Right lung (tissue), 5 donors: ENCODE results near the gene CTNNB1. TPM values are rescaled to one million over a fixed set of nuclear protein-coding genes. Genes with fewer than 3 reads are reported as not detected.

Experiments used
- DNase-seq, 2 donors: peaks; one replicate each; pipeline ENCODE4 v3.0.0-alpha.2; 2013
- polyA plus RNA-seq, 5 donors: library from polyadenylated mRNA; unstranded; fragments of 120-200 nt; gene quantifications; one replicate each; pipeline versions ENCODE4 v1.2.1 to v1.2.3, GENCODE V29; 2013; ENCODE audit warnings: inconsistent platforms in 1 of 5, low replicate concordance in 1 of 5; ENCODE audit not compliant: insufficient read length in 5 of 5, insufficient read depth in 1 of 5

CTNNB1 gene
- polyA plus RNA-seq, 5 donors, result 370 to 453 (median 424) TPM

GRCh38 chr3:41216422-41216821, 17.1 kb downstream of the CTNNB1 start:
- DNase-seq, result no peak

DNA sequence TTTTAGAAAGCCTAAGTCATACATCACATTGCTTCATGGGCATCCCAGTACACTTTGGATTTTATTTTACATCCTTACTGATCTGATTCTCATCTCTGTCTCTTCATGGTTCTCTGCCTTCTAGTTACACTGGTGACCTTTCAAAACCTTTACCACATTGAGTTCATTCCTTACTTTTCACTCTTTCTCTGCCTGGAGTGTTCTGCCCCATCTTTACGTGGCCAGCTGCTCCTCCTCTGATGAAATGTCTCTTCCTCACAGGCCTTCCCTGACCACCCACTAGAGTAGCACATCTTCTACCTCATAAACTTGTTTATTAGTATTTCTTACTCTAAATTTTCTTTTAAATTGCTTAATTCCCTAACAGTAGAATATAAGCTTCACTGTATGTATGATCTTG, 17.7 kb downstream of the CTNNB1 start:
- DNase-seq, result no peak

GRCh38 chr3:41219424-41219823, 20.1 kb downstream of the CTNNB1 start:
- DNase-seq, result no peak

DNA sequence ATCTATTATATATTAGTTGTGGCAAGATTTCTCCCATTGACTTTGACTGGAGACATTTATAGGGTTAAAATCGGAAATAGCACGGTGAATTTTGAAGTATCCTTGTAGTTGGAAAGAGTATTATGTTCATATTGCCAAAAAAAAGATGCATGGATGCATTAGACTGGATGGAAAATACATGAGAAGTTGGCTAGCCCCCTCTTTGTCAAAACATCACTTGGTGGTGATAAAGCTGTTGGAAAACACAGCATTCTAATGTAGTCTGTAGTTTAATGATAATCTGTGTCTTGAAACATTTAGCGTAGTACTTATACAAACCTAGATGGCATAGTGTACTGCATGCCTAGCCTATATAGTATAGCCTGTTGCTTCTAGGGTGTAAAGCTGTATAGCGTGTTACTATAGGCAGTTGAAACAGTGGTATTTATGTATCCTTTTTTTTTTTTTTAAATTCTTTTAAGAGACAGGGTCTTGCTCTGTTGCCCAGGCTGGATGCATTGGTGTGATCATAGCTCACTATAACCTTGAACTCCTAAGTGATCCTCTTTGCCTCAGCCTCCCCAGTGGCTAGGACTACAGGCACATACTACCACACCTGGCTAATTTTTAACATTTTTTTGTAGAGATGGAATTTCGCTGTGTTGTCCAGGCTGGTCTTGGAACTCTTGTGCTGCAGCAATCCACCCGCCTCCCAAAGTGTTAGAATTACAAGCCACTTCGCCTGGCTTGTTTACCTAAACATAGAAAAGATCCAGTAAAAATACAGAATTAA, 21.8 kb downstream of the CTNNB1 start:
- DNase-seq, result no peak

DNA sequence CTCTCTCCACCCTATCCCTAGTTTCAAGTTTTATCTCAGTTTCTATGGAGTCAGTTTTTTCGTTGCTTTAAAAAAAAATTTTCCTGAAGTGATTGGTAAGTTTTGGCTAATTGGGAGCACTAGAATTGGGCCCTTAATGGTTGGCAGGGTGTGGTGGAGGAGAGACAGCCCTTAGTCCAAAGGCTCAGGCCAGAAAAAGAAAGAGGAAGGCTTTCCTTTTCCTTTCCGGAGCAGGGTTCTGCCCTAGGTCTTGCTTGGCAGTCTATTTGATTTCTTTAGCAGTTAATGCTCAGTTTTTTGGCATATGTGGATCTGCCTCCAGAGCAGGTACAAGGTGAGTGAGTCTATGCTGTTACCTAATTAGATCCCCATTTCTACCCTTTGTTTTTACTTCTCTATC, 22.7 kb downstream of the CTNNB1 start:
- no peak for DNase-seq

DNA sequence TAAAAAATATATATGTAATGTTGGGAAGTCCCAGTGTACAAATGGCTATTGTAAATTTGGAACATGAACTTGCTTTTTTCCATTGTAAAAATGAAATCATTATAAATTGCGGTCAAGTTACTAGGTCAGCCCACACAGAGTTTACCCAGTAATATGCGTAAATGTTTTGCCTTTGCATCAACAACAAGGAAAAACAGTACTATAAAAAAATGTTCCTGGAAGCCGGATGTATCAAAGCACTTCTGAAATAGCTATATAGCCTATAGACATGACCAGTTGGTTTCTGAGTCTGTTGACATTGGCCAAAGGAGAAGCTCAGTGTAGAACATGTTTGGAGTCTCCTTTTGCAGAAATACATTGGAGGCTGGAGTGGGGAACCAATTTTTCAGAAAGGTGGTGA, 23.2 kb downstream of the CTNNB1 start:
- no peak for DNase-seq

DNA sequence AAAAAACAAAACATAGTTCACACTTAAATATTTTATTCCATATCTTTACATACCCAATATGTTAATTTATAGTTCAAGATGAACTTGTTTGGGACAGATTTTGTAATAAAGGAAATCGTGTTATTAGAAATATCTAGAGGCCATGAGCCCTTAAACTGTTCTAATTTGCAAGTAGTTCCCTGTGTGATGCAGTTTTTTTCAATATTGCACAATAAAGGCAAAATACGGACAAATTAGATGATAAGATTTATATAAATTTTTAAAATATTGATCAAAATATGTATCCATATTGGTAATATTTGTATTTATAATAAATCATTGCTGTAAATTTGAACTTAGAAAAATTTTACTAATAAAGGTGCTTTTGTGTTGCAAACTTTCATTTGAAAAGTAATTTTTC, 23.8 kb downstream of the CTNNB1 start:
- DNase-seq, result no peak

DNA sequence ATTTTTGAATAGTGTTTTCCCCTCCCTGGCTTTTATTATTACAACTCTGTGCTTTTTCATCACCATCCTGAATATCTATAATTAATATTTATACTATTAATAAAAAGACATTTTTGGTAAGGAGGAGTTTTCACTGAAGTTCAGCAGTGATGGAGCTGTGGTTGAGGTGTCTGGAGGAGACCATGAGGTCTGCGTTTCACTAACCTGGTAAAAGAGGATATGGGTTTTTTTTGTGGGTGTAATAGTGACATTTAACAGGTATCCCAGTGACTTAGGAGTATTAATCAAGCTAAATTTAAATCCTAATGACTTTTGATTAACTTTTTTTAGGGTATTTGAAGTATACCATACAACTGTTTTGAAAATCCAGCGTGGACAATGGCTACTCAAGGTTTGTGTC, 24.4 kb downstream of the CTNNB1 start:
- no peak for DNase-seq

DNA sequence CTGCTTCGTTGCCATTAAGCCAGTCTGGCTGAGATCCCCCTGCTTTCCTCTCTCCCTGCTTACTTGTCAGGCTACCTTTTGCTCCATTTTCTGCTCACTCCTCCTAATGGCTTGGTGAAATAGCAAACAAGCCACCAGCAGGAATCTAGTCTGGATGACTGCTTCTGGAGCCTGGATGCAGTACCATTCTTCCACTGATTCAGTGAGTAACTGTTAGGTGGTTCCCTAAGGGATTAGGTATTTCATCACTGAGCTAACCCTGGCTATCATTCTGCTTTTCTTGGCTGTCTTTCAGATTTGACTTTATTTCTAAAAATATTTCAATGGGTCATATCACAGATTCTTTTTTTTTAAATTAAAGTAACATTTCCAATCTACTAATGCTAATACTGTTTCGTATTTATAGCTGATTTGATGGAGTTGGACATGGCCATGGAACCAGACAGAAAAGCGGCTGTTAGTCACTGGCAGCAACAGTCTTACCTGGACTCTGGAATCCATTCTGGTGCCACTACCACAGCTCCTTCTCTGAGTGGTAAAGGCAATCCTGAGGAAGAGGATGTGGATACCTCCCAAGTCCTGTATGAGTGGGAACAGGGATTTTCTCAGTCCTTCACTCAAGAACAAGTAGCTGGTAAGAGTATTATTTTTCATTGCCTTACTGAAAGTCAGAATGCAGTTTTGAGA, 25.0 kb downstream of the CTNNB1 start:
- no peak for DNase-seq

GRCh38 chr3:41234823-41235721, 35.8 kb downstream of the CTNNB1 start:
- no peak for DNase-seq

- DNase-seq, result no peak
Measured at GRCh38 chr3:41236228-41236627, 36.9 kb downstream of the CTNNB1 start.

DNA sequence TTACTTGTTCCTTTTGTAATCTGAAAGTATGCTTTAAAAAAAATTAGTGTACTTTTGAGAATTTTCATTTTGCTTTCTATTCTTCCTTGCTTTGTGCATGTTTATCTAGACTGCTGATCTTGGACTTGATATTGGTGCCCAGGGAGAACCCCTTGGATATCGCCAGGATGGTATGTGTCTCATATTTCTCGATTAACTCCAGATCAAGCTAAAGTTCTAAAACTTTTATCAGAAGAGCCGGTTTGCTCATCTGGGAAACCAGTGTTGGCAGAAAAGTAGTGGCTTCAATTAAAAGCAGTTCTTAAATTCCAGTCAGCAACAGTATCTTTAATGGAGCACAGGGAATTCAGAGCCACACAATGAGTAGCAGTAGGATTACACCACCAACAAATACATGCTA, 38.6 kb downstream of the CTNNB1 start:
- DNase-seq, result no peak

GRCh38 chr3:41239587-41239986, 40.3 kb downstream of the CTNNB1 start:
- DNase-seq, result no peak

DNA sequence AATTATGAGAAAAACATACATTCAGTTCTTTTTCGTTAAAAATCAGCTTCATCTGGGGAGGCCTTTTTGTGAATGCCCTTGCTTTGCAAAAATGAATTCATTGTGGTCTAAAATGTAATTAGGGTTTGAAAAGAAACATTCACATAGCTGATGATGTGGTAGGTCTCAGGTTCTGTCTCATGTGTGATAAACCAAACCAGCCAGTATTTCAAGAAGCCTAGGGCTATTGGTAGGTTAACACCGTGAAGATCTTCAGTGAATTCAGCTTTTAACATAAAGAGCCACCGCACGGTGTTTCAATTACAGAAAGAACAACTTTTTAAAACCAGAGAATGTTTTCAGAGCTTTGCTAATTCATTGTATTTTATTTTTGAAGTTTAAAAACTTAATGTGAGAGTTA, 41.9 kb downstream of the CTNNB1 start:
- DNase-seq, result no peak

DNA sequence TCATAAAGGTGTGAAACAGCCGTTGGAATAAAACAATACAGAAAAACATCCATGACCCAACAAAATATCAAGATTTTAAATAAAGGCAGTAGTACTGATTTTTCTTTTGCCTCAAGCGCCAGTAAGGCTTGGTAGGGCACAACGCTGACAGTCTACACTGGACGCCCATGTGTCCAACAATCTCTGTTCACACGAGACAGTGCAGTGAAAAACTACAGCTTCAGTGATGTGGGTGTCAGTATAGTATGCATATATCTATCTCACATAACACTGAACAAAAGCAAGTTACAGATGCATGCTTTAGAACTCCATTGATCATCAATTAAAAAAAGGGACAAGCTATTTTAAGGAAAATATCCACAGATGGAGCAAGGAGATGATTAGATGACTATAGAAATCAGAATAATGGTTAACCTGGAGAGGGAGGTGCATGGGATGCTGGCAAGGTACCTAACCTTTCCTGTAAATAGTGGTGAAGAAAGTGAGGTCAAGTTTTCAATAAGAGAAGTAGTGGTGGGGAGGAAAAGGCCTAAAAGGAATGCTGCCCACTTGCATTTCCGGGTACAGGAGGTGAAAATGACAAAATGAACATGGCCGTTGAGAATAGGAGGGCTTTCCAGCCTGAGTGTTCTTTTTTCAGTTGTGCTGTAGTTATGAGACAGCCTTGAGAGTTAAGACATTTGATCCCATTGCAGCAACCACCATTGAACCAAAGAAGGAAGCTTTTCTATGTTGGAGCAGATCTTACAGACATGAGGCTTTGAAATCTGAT, 42.7 kb downstream of the CTNNB1 start:
- no peak for DNase-seq

- DNase-seq, result no peak
Measured at GRCh38 chr3:41243183-41243582, 43.9 kb downstream of the CTNNB1 start.

GRCh38 chr3:41244620-41245336, 45.5 kb downstream of the CTNNB1 start:
- DNase-seq, result no peak

- no peak for DNase-seq
Measured at GRCh38 chr3:41247055-41248004, 48.0 kb downstream of the CTNNB1 start.

- DNase-seq, result no peak
Measured at GRCh38 chr3:41248525-41248924, 49.2 kb downstream of the CTNNB1 start.

GRCh38 chr3:41249318-41249717, 50.0 kb downstream of the CTNNB1 start:
- no peak for DNase-seq
